ENCODE data around the gene VAV1. TPM values are rescaled to one million over a fixed set of nuclear protein-coding genes. Genes with fewer than 3 reads are reported as not detected.
A peak's percentile ranks its signal among the peaks of the same experiment; 100 is the strongest.

Gene VAV1
- total and polyA plus RNA-seq, 9 of the 15 experiments (the other 6 are each of a cell fraction or from before 2014, with no cell fraction given), result 0.46 to 20.1 (median 11.1) TPM

GRCh38 chr19:6802336-6803035 is 30.0 kb downstream of the VAV1 start (continued):
- TF ChIP-seq CHD7 (IDR thresholded peaks at IDR 0.05; ENCODE audit: low read depth, low read length) (no peak), TSC22D4 (tag; IDR thresholded peaks at IDR 0.05) (no peak), CTCF (IDR thresholded peaks at IDR 0.05 in 2 of 3, conservative IDR thresholded peaks at IDR 0.05 in 1 of 3; ENCODE audit: insufficient read depth in 2 of 3, low read depth in 1 of 3, low read length in 3 of 3) (no peak), KAT2B (IDR thresholded peaks at IDR 0.05; ENCODE audit: low read depth, low read length) (no peak), NFRKB (IDR thresholded peaks at IDR 0.05; ENCODE audit: low read depth) (no peak), MAX (CRISPR knock-in tag; IDR thresholded peaks at IDR 0.05) (peak; percentile 53; the same call in 1 of the 2 replicates), BCOR (IDR thresholded peaks at IDR 0.05) (no peak), ZNF551 (CRISPR knock-in tag; IDR thresholded peaks at IDR 0.05) (no peak), CHCHD3 (CRISPR knock-in tag; IDR thresholded peaks at IDR 0.05) (no peak), PML (IDR thresholded peaks at IDR 0.05; ENCODE audit: low read length) (no peak), MLLT1 (IDR thresholded peaks at IDR 0.05) (no peak), BHLHE40 (IDR thresholded peaks at IDR 0.05; ENCODE audit: low read length) (peak; percentile 23; the same call in 1 of the 2 replicates)

Measured in K562 (cell line).